GM04504 (cell line): ENCODE results near the gene P2RY6.

Experiments used
- DNase-seq: peaks from one replicate; pipeline ENCODE4 v3.0.0-alpha.2; 2012; ENCODE audit warnings: low read depth

Gene P2RY6

GRCh38 chr11:73281201-73281741 is 9.1 kb downstream of the P2RY6 start:
- DNase-seq = no peak

GRCh38 chr11:73281796-73282660 is 9.9 kb downstream of the P2RY6 start:
- DNase-seq = no peak

- DNase-seq = no peak
Measured at GRCh38 chr11:73283276-73284000, 11.3 kb downstream of the P2RY6 start.

GRCh38 chr11:73284106-73284505 is 12.0 kb downstream of the P2RY6 start:
- DNase-seq = no peak

- no peak for DNase-seq
Measured at GRCh38 chr11:73285721-73286120, 13.6 kb downstream of the P2RY6 start.

- no peak for DNase-seq
Measured at GRCh38 chr11:73286240-73286810, 14.2 kb downstream of the P2RY6 start.

- DNase-seq = no peak
Measured at GRCh38 chr11:73287400-73288101, 15.4 kb downstream of the P2RY6 start.

GRCh38 chr11:73288192-73288872 is 16.2 kb downstream of the P2RY6 start:
- DNase-seq = no peak

- no peak for DNase-seq
Measured at GRCh38 chr11:73288873-73289707, 17.0 kb downstream of the P2RY6 start.

- no peak for DNase-seq
Measured at GRCh38 chr11:73290536-73290935, 18.4 kb downstream of the P2RY6 start.

GRCh38 chr11:73291196-73291595 is 19.1 kb downstream of the P2RY6 start:
- DNase-seq = no peak

GRCh38 chr11:73291781-73292524 is 19.8 kb downstream of the P2RY6 start:
- no peak for DNase-seq

GRCh38 chr11:73292525-73292894 is 20.4 kb downstream of the P2RY6 start:
- DNase-seq = no peak

GRCh38 chr11:73293356-73293936 is 21.3 kb downstream of the P2RY6 start:
- DNase-seq = no peak

- DNase-seq = no peak
Measured at GRCh38 chr11:73294604-73295003, 22.5 kb downstream of the P2RY6 start.

GRCh38 chr11:73295241-73295995 is 23.3 kb downstream of the P2RY6 start:
- DNase-seq = peak; percentile 72

- no peak for DNase-seq
Measured at GRCh38 chr11:73295996-73296318, 23.8 kb downstream of the P2RY6 start.

- DNase-seq = no peak
Measured at GRCh38 chr11:73296501-73297230, 24.5 kb downstream of the P2RY6 start.
